BE2C (cell line): ENCODE results near the gene CNTRL.

Experiments used
- DNase-seq: peaks from one replicate; pipeline ENCODE4 v3.0.0-alpha.2; 2020
- H3K27me3 ChIP-seq: fragments of 250-450 bp; sonication (Bioruptor Pico); 2 replicates; pipeline ENCODE4 v1.5.1; 2020; ENCODE audit warnings: mild to moderate bottlenecking
- H3K36me3 ChIP-seq: fragments of 250-450 bp; sonication (Bioruptor Pico); 2 replicates; pipeline ENCODE4 v1.5.1; 2020; ENCODE audit warnings: mild to moderate bottlenecking
- H3K4me1 ChIP-seq: fragments of 250-450 bp; sonication (Bioruptor Pico); 2 replicates; pipeline ENCODE4 v1.5.1; 2020
- H3K4me3 ChIP-seq: 2 replicates; pipeline ENCODE4 v1.5.1; 2011; ENCODE audit warnings: low read depth, low read length
- H3K9me3 ChIP-seq: fragments of 250-450 bp; sonication (Bioruptor Pico); 2 replicates; pipeline ENCODE4 v1.5.1; 2020
- CTCF ChIP-seq: IDR thresholded peaks from 2 replicates; pipeline ENCODE4 v1.5.1; 2012; ENCODE audit warnings: mild to moderate bottlenecking, low read depth, low read length

The CNTRL gene

GRCh38 chr9:121213136-121213806, 138.5 kb downstream of the CNTRL start:
- DNase-seq, result peak; percentile 88
- Histone ChIP-seq H3K9me3 (no peaks in the 10 kb centered on the region), H3K27me3 (no peaks in the 10 kb centered on the region), H3K4me3 (no peak overlapping the region), H3K36me3 (no peaks in the 10 kb centered on the region), H3K4me1 (no peaks in the 10 kb centered on the region)
- TF ChIP-seq CTCF, result peak; percentile 98

GRCh38 chr9:121214005-121214404, 139.2 kb downstream of the CNTRL start:
- no peak for DNase-seq
- H3K9me3 ChIP-seq, result no peaks in the 10 kb centered on the region
- no peak overlapping the region for H3K4me3 ChIP-seq
- no peaks in the 10 kb centered on the region for H3K4me1 ChIP-seq
- H3K27me3 ChIP-seq, result no peaks in the 10 kb centered on the region
- no peaks in the 10 kb centered on the region for H3K36me3 ChIP-seq
- TF ChIP-seq CTCF, result no peak

GRCh38 chr9:121216271-121216805, 141.6 kb downstream of the CNTRL start:
- Histone ChIP-seq H3K27me3 (no peaks in the 10 kb centered on the region), H3K4me1 (no peaks in the 10 kb centered on the region), H3K9me3 (no peaks in the 10 kb centered on the region), H3K36me3 (no peaks in the 10 kb centered on the region), H3K4me3 (no peak overlapping the region)
- TF ChIP-seq CTCF, result no peak
- DNase-seq, result no peak

- peaks cover 4% of the 10 kb centered on the region; the same call in 1 of the 2 replicates for H3K4me1 ChIP-seq
- no peak for DNase-seq
- no peak for TF ChIP-seq CTCF
- H3K27me3 ChIP-seq, result 0 out of 2 replicates have a peak, but pooled peaks cover under 1% of the 10 kb centered on the region
- H3K36me3 ChIP-seq, result no peaks in the 10 kb centered on the region
- no peak overlapping the region for H3K4me3 ChIP-seq
- H3K9me3 ChIP-seq, result no peaks in the 10 kb centered on the region
These were observed 143.0 kb downstream of the CNTRL start for GRCh38 chr9:121217609-121218292.

GRCh38 chr9:121218357-121219027, 143.7 kb downstream of the CNTRL start:
- no peak for TF ChIP-seq CTCF
- H3K9me3 ChIP-seq, result no peaks in the 10 kb centered on the region
- no peak overlapping the region for H3K4me3 ChIP-seq
- peaks cover 6% of the 10 kb centered on the region; the same call in 1 of the 2 replicates for H3K4me1 ChIP-seq
- peaks cover 3% of the 10 kb centered on the region; the same call in 1 of the 2 replicates for H3K27me3 ChIP-seq
- DNase-seq, result no peak
- no peaks in the 10 kb centered on the region for H3K36me3 ChIP-seq
